Measurements from ENCODE around the gene CNN2.

CNN2 gene

DNA sequence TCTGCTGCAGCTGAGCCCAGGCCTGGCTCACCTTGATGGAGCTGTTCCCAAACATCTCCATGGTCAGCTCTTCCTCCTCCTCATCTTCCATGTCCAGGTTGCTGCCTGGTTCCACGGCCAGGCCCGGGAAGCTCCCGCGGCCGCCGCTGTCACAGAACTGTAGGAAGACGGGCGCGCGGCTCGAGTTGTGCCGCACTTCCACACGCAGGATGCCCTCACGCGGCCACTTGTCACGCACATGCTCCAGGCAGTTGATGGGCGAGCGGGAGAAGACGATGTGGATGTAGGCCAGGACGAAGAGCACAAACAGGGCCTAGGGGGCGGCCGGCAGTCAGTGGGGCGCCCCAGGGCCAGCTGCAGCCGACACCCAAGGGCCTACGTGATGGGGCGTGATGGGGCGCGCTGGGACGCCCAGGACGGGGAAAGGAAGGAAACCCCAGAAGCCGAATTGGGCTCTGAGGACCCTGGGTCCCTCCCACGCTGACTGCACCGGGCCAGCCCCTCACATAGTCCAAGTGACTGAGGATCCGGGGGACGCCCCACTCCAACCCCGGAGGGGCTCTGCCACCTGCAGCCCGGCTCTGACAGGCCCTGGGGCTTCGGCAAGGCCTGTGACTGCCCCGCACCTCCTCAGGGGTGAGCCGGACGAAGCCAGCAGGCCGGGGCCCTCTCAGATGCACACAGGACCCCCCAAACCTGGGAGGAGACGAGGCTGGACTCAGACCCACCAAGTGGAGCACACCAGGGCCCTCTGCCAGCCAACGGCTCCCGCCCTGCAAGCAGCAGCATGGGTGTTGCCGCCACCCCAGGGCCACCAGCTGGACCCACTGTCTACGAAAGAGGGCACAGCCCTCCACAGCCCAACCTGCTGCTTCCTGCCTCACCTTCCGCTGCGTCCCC is 12.0 kb upstream of the CNN2 start:
- TF ChIP-seq, protein P1, sequence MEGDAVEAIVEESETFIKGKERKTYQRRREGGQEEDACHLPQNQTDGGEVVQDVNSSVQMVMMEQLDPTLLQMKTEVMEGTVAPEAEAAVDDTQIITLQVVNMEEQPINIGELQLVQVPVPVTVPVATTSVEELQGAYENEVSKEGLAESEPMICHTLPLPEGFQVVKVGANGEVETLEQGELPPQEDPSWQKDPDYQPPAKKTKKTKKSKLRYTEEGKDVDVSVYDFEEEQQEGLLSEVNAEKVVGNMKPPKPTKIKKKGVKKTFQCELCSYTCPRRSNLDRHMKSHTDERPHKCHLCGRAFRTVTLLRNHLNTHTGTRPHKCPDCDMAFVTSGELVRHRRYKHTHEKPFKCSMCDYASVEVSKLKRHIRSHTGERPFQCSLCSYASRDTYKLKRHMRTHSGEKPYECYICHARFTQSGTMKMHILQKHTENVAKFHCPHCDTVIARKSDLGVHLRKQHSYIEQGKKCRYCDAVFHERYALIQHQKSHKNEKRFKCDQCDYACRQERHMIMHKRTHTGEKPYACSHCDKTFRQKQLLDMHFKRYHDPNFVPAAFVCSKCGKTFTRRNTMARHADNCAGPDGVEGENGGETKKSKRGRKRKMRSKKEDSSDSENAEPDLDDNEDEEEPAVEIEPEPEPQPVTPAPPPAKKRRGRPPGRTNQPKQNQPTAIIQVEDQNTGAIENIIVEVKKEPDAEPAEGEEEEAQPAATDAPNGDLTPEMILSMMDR (IDR thresholded peaks at IDR 0.05; ENCODE audit: control extremely low read depth, extremely low read depth, low read depth, missing control alignments): no peak
- ChIA-PET POLR2A (interaction anchor here (0.5 kb wide), 1 partner anchor 150 kb away, joined by 3 read pairs; no protein-coding TSS in a partner anchor), CTCF (interaction anchor here (0.9 to 1.1 kb wide), 2 partner anchors 14 to 33 kb away, joined by 3 to 4 read pairs; no protein-coding TSS in a partner anchor)
- no peak for DNase-seq (ENCODE audit: extremely low spot score)

DNA sequence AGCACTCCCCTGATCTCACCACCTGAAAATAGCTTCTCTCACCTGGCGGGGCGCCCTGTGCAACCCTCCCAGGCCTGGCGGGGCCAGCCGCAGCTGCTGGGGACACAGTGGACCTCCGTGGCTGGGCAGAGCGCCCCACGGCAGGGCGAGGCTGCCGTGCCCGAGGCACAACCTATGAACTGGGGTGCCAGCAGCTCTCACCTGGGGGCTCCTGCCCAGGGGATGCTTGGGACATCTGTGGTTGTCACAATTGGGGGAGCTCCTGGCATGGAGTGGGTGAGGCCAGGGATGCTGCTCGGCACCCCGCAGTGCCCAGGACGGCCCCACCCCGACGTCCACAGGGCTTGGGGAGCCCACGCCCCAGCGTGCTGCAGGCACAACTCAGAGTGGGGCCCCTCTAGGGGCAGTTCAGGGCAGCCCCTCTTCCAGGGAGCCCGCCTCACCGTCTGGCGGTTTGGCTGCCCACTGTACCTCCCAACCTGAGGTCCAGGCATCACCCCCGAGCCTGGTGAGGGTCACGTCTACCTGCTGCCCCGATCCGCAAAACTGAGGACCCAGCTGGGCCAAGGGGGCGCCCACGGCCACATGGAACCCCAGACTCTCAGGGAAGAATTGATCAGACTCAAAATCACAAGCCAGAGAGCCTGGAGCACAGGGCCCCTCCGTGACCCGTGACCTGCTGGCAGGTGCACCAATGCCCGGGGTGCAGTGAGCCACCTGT is 11.2 kb upstream of the CNN2 start:
- CTCF ChIA-PET: no interaction called here
- TF ChIP-seq, protein P1 (IDR thresholded peaks at IDR 0.05; ENCODE audit: control extremely low read depth, extremely low read depth, low read depth, missing control alignments): no peak
- no peak for DNase-seq (ENCODE audit: extremely low spot score)
- POLR2A ChIA-PET: interaction anchor here (0.6 kb wide), 1 partner anchor 11 kb away, joined by 3 read pairs; no protein-coding TSS in a partner anchor

DNA sequence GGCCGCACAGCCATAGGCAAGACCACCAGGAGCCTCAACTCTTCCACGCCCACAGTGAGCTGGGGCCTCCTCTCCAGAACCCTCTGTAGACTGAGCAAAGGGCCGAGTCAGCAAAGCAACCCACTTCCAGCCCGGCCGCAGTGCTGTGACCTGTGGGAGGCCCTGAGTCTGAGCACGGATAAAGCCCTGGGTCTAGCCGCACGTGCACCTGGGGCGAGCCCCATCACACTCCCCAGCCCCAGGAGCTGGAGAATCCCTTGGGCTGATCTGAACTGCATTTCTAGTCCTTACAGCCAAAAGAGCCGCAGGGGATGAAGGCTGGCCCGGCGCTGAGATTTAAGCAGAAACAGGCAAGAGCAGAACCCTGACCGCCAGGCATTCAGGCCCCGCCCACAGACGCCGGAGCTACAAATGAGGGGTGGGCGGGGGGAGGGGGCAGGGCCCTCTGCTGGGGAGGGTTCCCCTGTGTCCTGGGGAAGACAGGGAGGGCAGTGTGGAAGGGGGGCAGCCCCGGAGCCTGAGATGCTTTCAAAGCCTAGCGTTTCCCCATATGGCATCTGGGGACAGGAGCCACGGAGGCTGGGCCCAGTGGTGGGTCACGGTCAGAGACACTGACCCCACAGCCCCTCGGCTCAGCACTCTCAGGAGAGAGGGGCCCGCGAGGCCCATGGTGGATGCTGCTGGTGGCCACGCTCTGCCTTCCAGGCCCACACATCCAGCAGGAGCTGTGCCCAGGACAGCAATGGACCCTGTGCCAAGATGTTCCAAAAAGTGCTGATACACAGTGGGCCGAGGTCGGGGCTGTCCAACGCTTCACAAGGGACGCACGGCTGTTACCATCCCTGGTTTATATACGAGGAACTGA is 10.4 kb upstream of the CNN2 start:
- DNase-seq (ENCODE audit: extremely low spot score): no peak
- TF ChIP-seq, protein P1 (IDR thresholded peaks at IDR 0.05; ENCODE audit: control extremely low read depth, extremely low read depth, low read depth, missing control alignments): no peak
- ChIA-PET POLR2A (interaction anchor here (0.6 kb wide), 1 partner anchor 12 kb away, joined by 3 read pairs; no protein-coding TSS in a partner anchor), CTCF (interaction anchor here (1.0 kb wide), 1 partner anchor 32 kb away, joined by 3 read pairs; the partner anchor contains the start of gene WDR18)

DNA sequence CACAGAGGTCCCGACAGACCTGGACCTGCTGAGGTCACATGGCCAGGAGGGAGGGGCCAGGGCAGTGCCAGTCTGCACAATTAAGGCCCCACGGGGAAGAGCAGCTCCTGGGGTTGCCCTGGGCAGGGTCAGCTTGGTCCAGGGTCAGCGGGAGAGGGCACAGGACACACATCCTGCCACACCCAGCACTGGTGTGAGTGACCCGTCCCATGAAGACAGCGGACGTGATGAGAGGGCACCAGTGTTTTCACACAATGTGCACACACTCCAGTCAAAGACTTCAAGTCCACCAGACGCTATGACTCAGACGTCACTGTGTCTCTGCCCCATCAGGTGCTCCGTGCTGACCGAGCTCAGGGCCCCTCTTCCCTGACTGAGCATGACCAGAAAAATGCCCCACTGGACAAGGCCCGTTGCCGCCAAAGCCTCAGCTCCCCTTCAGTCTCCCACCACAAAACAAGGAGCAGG is 9.7 kb upstream of the CNN2 start:
- DNase-seq (ENCODE audit: extremely low spot score): no peak
- POLR2A ChIA-PET: no interaction called here
- CTCF ChIA-PET: interaction anchor here (1.0 kb wide), 1 partner anchor 33 kb away, joined by 3 read pairs; the partner anchor contains the start of gene WDR18
- TF ChIP-seq, protein P1 (IDR thresholded peaks at IDR 0.05; ENCODE audit: control extremely low read depth, extremely low read depth, low read depth, missing control alignments): no peak

DNA sequence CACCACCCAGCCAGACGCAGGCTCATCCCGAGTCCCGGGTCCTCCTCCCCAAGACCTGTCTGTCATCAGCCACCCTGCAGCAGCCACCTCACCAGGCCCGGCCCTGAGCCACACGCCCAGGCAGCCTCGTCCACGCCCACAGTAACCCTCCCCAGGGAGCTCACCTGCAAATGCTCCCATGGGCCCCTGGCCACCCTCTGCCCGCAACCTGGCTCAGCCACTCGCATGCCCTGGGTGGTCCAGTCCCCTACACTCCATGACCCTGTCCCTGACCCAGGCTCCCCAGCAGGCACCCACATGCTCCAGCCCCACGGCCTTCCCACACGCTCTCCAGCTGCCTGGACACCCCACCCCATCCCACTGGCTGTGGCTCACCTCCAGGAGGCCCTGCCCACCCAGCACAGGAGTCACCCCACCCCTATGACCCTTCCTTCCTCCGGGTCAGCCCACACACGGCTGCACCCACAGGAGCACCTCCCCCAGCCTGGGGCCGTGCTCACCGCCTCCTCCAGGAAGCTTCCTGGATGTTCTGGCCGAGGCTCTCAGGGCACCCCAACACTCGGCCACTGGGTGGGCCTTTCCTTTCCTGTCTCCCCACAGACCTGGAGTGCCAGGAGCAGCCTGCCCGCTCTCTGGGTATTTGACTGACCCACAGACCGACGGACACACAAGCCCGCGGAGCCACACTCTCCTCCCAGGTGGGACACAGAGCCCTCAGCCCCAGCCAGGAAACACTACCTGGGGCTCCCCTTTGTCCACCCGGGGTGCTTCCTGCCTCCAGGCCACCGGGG is 9.1 kb upstream of the CNN2 start:
- DNase-seq (ENCODE audit: extremely low spot score): no peak
- CTCF ChIA-PET: interaction anchor here (1.0 kb wide), 1 partner anchor 34 kb away, joined by 3 read pairs; the partner anchor contains the start of gene WDR18
- POLR2A ChIA-PET: interaction anchor here (0.6 kb wide), 1 partner anchor 15 kb away, joined by 4 read pairs; no protein-coding TSS in a partner anchor
- TF ChIP-seq, protein P1 (IDR thresholded peaks at IDR 0.05; ENCODE audit: control extremely low read depth, extremely low read depth, low read depth, missing control alignments): no peak
